IPS-18a (cell line): ENCODE results near the gene SELPLG.
"Not testable (repeated sequence)": the region's sequence is repeated elsewhere in the genome, so short reads cannot be mapped to it uniquely, and the experiment has no call there.

Source experiments
- H3K27ac ChIP-seq: one replicate; pipeline ENCODE4 v1.5.1; 2013; ENCODE audit warnings: low read length
- H3K27me3 ChIP-seq: one replicate; pipeline ENCODE4 v1.6.1; 2013; ENCODE audit warnings: mild to moderate bottlenecking, low read length; ENCODE audit not compliant: control insufficient read depth, insufficient read depth
- H3K36me3 ChIP-seq: one replicate; pipeline ENCODE4 v1.6.1; 2013; ENCODE audit warnings: low read depth, low read length; ENCODE audit not compliant: control insufficient read depth
- H3K4me1 ChIP-seq: one replicate; pipeline ENCODE4 v1.6.1; 2013; ENCODE audit warnings: low read depth, low read length; ENCODE audit not compliant: control insufficient read depth
- H3K4me3 ChIP-seq: one replicate; pipeline ENCODE4 v1.5.1; 2013; ENCODE audit warnings: low read length
- H3K9ac ChIP-seq: one replicate; pipeline ENCODE4 v1.6.1; 2013; ENCODE audit warnings: mild to moderate bottlenecking, low read length, moderate library complexity
- H3K9me3 ChIP-seq: one replicate; pipeline ENCODE4 v1.6.1; 2013; ENCODE audit warnings: low read depth, low read length; ENCODE audit not compliant: control insufficient read depth

The SELPLG gene

DNA sequence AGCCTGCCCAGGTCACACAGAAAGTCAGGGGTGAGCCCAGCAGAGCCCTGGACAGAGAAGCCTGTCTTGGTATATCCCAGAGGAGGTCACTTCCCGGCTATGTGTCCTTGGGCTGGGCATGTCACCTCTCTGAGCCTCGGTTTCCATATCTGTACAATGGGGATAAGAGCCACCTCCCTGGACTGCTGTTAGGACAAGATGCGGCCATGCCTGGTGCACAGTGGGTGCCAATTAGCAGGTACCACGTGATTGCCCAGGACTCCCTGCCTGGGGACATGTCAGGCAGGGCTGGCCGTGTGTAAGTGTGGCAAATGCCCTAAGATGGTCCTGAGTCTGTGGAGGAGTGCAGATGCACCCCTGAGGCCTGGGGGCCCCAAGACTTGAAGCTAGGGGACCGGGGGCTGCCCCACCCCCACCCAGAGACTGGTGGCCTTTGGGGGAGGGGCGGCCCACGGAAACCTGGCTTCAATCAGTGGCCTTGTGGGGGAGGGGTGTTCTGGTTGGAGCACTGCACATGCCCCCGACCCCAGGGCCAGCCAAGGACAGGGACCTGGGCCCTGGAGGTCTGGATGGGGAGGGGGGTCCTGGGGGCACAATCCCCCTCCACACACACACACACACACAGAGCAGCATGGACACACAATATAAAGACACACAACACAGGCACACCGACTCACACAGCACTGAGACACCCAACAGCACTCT is 36.7 kb downstream of the SELPLG start:
- Histone ChIP-seq H3K4me1 (no peaks in the 10 kb centered on the region), H3K9ac (no peak overlapping the region), H3K27me3 (no peaks in the 10 kb centered on the region), H3K27ac (no peak overlapping the region), H3K9me3 (no peaks in the 10 kb centered on the region), H3K36me3 (no peaks in the 10 kb centered on the region), H3K4me3 (no peak overlapping the region)

DNA sequence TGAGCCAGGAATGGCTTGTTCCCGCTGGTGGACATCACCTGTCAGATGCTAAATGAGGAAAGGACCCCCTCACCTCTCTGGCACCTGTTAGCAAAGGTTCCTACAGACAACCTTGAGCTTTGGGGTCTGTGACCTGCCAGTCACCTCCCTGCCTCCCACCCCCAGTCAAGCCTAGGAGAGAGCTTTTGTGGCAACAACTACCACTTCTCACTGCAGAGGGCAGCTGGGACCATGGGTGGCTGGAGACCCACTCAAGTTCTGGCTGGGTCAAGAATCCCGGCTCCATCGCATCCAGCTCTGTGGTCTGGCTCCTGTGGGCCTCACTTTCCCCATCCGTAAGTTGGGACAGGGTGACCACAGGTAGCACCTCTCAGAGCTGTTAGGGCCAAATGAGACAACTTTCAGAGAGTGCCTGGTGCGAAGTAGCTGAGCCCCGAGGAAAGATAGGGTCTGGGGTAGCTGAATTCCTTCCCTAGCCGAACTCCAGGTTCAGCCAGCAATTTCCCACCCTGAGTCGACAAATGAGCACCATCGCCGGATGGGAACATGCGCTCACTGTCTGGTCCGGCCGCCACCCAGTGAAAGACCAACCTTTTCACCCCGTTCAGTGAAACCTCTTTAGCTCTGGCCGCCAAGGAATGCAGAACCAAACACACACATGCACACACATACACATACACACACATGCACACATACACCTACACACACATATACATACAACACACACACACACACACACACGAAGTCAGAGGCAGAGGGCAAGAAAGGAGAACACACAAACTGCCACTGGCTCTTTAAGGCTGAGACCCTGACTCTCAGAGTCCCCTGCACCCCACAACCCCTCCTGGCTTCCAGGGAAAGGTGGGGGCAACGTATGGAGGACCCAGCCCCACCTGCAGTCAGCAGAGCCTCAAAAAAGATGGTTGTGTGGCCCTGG is 37.7 kb downstream of the SELPLG start:
- H3K9me3 ChIP-seq = no peaks in the 10 kb centered on the region
- no peaks in the 10 kb centered on the region for H3K27me3 ChIP-seq
- no peaks in the 10 kb centered on the region for H3K4me1 ChIP-seq
- H3K4me3 ChIP-seq = no peak overlapping the region
- H3K27ac ChIP-seq = no peak overlapping the region
- H3K9ac ChIP-seq = no peak overlapping the region
- no peaks in the 10 kb centered on the region for H3K36me3 ChIP-seq

DNA sequence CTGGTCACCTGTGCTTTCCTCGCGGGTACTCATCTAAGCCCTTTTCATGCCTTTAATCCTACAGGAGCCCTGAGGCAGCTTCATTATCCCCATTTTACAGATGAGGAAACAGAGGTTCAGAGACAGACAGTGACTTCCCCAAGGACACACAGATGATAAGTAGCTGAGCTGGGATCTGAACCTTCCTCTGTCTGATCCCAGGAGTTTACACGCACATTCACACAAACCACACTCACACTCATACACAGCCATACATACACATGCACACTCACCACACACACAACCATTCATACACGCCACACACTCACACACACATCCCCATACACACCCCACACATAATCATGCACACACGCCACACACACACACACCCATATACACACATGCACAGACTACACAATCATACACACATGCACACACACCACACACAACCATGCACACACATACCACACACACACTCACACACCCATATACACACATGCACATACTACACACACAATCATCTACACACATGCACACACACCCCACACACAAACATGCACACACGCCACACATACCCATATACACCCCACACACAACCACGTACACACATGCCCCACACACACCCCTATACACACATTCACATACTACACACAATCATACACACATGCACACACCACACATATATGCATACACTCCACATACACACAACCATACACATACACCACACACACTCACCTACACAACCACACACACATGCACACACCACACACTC is 38.6 kb downstream of the SELPLG start:
- Histone ChIP-seq H3K4me1 (no peaks in the 10 kb centered on the region), H3K27me3 (no peaks in the 10 kb centered on the region), H3K36me3 (no peaks in the 10 kb centered on the region), H3K27ac (no peak overlapping the region), H3K9ac (no peak overlapping the region), H3K4me3 (no peak overlapping the region), H3K9me3 (no peaks in the 10 kb centered on the region)

DNA sequence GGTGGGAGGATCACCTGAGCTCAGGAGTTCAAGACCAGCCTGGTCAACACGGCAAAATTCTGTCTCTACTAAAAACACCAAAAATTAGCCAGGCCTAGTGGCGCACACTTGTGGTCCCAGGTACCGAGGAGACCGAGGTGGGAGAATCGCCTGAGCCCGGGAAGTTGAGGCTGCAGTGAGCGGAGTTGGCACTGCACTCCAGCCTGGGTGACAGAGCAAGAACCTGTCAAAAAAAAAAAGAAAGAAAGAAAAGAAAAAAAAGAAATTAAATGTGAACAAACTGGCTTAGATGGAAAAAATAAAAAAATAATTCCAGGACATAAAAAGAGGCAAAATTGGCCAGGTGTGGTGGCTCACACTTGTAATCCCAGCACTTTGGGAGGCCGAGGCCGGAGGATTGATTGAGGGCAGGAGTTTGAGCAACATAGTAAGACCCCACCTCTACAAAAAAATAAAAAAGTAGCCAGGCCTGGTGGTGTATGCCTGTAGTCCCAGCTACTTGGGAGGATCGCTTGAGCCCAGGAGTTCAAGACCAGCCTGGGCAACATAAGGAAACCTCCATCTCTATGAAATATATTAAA is 39.3 kb downstream of the SELPLG start:
- no peak overlapping the region for H3K4me3 ChIP-seq
- no peaks in the 10 kb centered on the region for H3K27me3 ChIP-seq
- H3K4me1 ChIP-seq = peaks cover 5% of the 10 kb centered on the region
- H3K9me3 ChIP-seq = no peaks in the 10 kb centered on the region
- no peak overlapping the region for H3K27ac ChIP-seq
- H3K9ac ChIP-seq = no peak overlapping the region
- H3K36me3 ChIP-seq = no peaks in the 10 kb centered on the region

DNA sequence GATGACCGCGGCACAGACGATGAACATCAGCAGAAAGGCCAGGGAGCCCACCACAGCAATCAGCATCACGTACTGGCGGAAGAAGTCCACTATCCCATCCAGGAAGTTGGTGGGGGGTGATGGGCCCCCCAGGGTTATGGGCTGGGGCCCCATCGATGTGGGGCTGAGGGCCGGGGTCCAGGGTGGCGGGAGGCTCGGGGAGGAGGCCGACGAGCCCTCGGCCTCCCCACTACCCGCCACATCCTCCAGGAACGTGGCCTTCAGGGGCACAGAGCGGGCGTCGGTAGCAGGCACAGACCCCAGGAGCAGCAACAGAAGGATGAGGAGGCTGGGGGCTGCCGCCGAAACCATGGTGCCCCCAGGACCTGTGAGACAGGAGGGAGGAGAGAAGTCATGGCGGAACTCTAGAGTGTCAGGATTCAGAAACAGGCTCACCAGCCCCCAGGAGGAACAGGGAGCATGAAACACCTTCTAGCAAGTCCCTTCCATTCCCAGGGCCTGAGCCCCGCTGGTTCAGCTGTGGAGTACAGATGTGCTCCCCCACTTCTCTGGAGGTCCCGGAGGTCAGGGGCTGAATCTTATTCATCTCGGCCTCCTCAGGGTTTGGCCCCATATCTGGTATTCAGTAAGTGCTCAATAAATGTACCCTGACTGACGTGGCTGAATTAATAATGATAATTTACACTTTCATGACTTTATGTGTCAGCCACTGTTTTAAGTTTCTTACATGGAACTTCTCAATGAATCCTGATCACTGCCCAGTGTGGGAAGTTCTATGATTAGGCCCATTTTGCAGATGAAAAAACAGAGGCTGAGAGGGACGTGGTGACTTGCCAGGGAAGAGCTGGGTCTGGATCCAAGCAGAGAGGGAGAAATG is 41.4 kb downstream of the SELPLG start:
- no peaks in the 10 kb centered on the region for H3K36me3 ChIP-seq
- no peaks in the 10 kb centered on the region for H3K27me3 ChIP-seq
- no peak overlapping the region for H3K4me3 ChIP-seq
- peaks cover 7% of the 10 kb centered on the region for H3K4me1 ChIP-seq
- H3K9me3 ChIP-seq = no peaks in the 10 kb centered on the region
- no peak overlapping the region for H3K27ac ChIP-seq
- H3K9ac ChIP-seq = no peak overlapping the region

DNA sequence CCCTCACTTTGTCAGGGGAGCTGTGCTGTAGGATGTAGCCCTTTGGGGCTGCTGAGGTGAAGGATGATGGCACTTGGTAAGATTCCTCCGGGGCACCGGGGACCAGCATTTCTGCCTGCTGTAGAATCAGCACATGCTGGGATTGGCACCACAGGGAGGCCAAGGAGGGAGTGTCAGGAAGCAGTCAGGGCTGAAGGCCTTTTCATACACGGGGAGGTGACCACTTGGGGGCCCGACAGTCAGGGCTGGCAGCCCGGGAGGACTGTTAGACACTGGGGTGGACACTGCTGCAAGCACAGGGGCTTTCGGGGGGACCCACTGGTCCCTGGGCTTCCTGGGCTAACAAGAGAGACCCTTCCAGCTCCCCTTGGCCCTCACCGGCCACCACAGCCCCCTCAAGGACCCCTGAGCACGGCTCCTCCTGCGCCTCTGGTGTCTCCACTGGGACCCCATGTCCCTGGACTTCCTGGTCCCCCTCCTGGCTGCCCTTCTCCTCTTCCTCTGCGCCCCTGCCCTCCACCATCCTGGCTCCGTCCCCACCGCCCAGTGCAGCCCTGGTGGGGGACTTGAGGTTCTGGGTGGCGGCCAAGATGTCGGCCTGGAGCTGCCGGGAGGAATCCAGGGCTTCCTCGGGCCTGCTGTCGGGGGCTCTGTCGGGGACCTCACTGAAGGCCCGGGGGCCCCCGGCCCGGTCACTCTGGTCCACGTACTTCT is 42.3 kb downstream of the SELPLG start:
- Histone ChIP-seq H3K27ac (no peak overlapping the region), H3K36me3 (no peaks in the 10 kb centered on the region), H3K27me3 (no peaks in the 10 kb centered on the region), H3K4me1 (peaks cover 7% of the 10 kb centered on the region), H3K9ac (no peak overlapping the region), H3K9me3 (no peaks in the 10 kb centered on the region), H3K4me3 (no peak overlapping the region)

DNA sequence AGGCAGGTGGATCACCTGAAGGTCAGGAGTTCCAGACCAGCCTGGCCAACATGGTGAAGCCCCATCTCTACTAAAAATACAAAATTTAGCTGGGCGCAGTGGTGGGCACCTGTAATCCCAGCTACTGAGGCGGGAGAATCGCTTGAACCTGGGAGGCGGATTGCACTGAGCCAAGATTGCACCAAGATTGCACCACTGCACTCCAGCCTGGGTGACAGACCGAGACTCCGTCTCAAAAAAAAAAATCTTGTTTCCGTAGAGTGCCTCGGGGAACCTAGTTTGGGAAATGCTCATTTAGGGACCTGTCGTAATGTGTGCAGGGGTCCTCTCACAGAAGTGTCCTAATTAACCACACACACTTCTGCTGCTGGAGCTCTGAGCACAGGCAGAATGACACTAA is 43.2 kb downstream of the SELPLG start:
- H3K36me3 ChIP-seq, H3K27ac ChIP-seq: not testable (repeated sequence)

DNA sequence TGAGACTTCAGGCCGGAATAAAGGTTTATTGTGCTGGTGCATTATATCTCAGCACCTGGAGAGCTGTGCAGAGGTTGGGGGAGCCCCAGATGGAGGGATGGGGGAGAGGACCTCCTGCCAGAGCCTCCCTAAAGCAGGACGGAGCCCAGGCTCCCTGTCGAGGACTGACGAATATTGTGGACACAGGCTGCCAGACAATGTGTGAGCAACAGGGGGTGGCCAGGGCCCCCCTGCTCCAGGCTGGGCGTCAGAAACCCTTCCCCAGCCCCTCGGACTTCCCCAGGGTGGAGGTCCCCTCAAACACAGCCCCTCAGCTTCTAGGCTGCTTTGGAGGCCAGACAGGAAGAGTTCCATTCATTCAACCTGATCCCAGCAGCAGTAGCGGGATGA is 43.9 kb downstream of the SELPLG start:
- no peaks in the 10 kb centered on the region for H3K36me3 ChIP-seq
- no peak overlapping the region for H3K9ac ChIP-seq
- peaks cover 7% of the 10 kb centered on the region for H3K4me1 ChIP-seq
- no peaks in the 10 kb centered on the region for H3K27me3 ChIP-seq
- no peak overlapping the region for H3K27ac ChIP-seq
- no peak overlapping the region for H3K4me3 ChIP-seq
- no peaks in the 10 kb centered on the region for H3K9me3 ChIP-seq

More for the DNA sequence above, 43.2 kb downstream of the SELPLG start:
- H3K27me3 ChIP-seq, H3K9ac ChIP-seq, H3K9me3 ChIP-seq, H3K4me1 ChIP-seq, H3K4me3 ChIP-seq: not testable (repeated sequence)

DNA sequence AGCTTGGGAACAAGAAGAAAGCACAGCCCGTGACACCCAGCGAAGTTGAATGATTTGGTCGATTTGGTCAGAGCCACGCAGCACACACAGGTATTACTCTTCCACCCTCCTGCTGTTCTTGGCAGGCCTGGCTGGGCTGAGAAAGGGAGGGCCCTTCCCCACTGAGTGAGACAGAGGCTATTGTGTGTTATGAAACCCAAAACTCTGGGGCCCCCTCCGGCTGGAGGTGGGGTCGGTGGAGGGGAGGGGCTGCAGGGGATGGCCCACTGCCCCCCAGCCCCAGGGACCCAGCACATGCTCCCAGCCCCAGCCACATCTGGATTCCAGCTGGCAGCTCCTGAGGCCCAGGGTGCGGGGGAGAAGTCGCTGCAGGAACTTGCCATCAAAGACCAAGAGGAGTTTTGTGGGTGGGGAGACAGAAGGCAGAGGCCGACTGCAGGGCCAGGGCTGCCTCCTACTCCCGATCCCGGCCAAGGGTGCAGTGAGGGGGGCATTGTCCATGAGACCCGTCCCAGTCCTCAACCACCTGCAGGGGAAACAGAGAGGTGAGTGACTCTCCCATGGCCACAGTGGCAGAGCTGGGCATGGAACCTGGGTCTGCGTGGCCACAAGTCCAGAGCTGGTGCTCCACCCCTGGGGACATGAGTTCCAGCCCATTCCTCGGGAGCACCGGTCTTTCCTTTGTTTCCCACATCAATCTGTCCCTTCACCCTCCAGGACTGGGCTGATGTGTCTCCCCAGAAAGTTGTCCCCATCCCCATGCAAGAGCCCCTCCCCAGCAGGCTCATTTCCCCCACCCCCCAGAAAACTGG is 44.5 kb downstream of the SELPLG start:
- no peak overlapping the region for H3K4me3 ChIP-seq
- no peaks in the 10 kb centered on the region for H3K36me3 ChIP-seq
- H3K9me3 ChIP-seq = no peaks in the 10 kb centered on the region
- H3K9ac ChIP-seq = no peak overlapping the region
- H3K27ac ChIP-seq = no peak overlapping the region
- peaks cover 7% of the 10 kb centered on the region for H3K4me1 ChIP-seq
- H3K27me3 ChIP-seq = no peaks in the 10 kb centered on the region

DNA sequence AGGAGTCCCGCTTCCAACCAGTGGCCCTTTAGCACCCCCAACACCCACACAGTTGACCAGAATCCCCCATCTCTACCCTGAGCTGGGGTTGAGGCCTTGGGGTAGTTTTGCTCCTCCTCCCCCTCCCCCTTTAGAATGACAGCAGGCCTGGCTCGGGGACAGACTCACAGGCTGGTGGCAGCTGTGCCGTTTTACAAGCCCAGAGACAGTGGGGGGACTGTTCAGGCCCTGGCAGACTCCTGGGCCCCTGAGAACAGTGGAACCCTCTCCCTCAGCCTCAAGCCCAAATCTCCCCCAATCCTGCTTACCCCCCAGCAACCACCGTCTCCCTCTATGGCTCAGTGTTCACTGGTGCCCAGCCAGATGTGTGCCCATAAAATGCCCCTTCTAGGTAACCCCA is 45.9 kb downstream of the SELPLG start:
- H3K9me3 ChIP-seq = no peaks in the 10 kb centered on the region
- H3K4me3 ChIP-seq = no peak overlapping the region
- no peak overlapping the region for H3K27ac ChIP-seq
- H3K9ac ChIP-seq = no peak overlapping the region
- no peaks in the 10 kb centered on the region for H3K36me3 ChIP-seq
- H3K4me1 ChIP-seq = peaks cover 7% of the 10 kb centered on the region
- no peaks in the 10 kb centered on the region for H3K27me3 ChIP-seq
